ENCODE data around the gene ANO8. TPM values are rescaled to one million over a fixed set of nuclear protein-coding genes. Genes with fewer than 3 reads are reported as not detected.

Gene ANO8
- total and polyA plus RNA-seq, 12 donors: 4.4 to 78.0 (median 27.9) TPM

- WGBS, 4 donors: 84 to 96% (median 89%) methylated on average over 10 to 15 of the region's 15 CpGs
- Histone ChIP-seq H3K9me3 (replicated peaks in 1 of 3) (no peaks in the 10 kb centered on the region), H3K4me1 (replicated peaks in 1 of 2) (peaks cover 9 to 19% of the 10 kb centered on the region in 2 donors), H3K27me3 (no peaks in the 10 kb centered on the region), H3K4me3 (no peak overlapping the region), H3K27ac (peak overlapping the region; percentile 55 to 83 (median 77)), H3K36me3 (replicated peaks in 1 of 2) (no peaks in the 10 kb centered on the region)
- peak in 1 of 7 donors; percentile 28 for DNase-seq
- intact Hi-C loops (cut with DNase I): no loop called here
- no peak for TF ChIP-seq POLR2A (IDR thresholded peaks at IDR 0.05)
- peak in 1 of 6 experiments; percentile 1 for TF ChIP-seq CTCF (IDR thresholded peaks at IDR 0.05)
Observed at GRCh38 chr19:17341386-17341785, 6.7 kb upstream of the ANO8 start.

- Histone ChIP-seq H3K4me1 (replicated peaks in 1 of 2) (peaks cover 8 to 19% of the 10 kb centered on the region in 2 donors), H3K9me3 (replicated peaks in 1 of 3) (no peaks in the 10 kb centered on the region), H3K36me3 (replicated peaks in 1 of 2) (no peaks in the 10 kb centered on the region), H3K27ac (peak overlapping the region; percentile 55 to 83 (median 77)), H3K4me3 (no peak overlapping the region), H3K27me3 (no peaks in the 10 kb centered on the region)
- intact Hi-C loops (cut with DNase I): no loop called here
- WGBS, 4 donors: 39 to 50% (median 45%) methylated on average over 14 to 17 of the region's 17 CpGs
- peak; percentile 73 to 94 (median 89) for DNase-seq
- TF ChIP-seq CTCF (IDR thresholded peaks at IDR 0.05) (peak in 4 of 6 experiments; percentile 23 to 50 (median 44)), POLR2A (IDR thresholded peaks at IDR 0.05) (peak in 1 of 2 donors; percentile 43)
Observed at GRCh38 chr19:17340871-17341357, 6.3 kb upstream of the ANO8 start.

GRCh38 chr19:17340302-17340870 is 5.7 kb upstream of the ANO8 start:
- WGBS, 4 donors: 50 to 62% (median 55%) methylated on average over 13 to 21 of the region's 21 CpGs
- DNase-seq: peak; percentile 82 to 94 (median 93)
- Histone ChIP-seq H3K4me3 (peak overlapping the region in 1 of 4 donors; percentile 23), H3K27me3 (no peaks in the 10 kb centered on the region), H3K4me1 (replicated peaks in 1 of 2) (peaks cover 13 to 19% of the 10 kb centered on the region in 2 donors), H3K36me3 (replicated peaks in 1 of 2) (no peaks in the 10 kb centered on the region), H3K27ac (peak overlapping the region in 4 of 5 donors; percentile 72 to 83 (median 79)), H3K9me3 (replicated peaks in 1 of 3) (no peaks in the 10 kb centered on the region)
- intact Hi-C loops (cut with DNase I): no loop called here
- peak in 4 of 6 experiments; percentile 5 to 36 (median 28) for TF ChIP-seq CTCF (IDR thresholded peaks at IDR 0.05)
- no peak for TF ChIP-seq POLR2A (IDR thresholded peaks at IDR 0.05)

GRCh38 chr19:17339088-17339741 is 4.6 kb upstream of the ANO8 start:
- intact Hi-C loops (cut with DNase I): no loop called here
- H3K4me1 ChIP-seq (replicated peaks in 1 of 2): peaks cover 19% of the 10 kb centered on the region in 2 donors
- no peak overlapping the region for H3K4me3 ChIP-seq
- no peak overlapping the region for H3K27ac ChIP-seq
- TF ChIP-seq CTCF (IDR thresholded peaks at IDR 0.05): no peak
- TF ChIP-seq POLR2A (IDR thresholded peaks at IDR 0.05): no peak
- no peaks in the 10 kb centered on the region for H3K36me3 ChIP-seq (replicated peaks in 1 of 2)
- no peaks in the 10 kb centered on the region for H3K9me3 ChIP-seq (replicated peaks in 1 of 3)
- H3K27me3 ChIP-seq: no peaks in the 10 kb centered on the region
- whole genome bisulfite sequencing, 4 donors: 88 to 92% (median 91%) methylated on average over 24 to 34 of the region's 34 CpGs
- DNase-seq: peak in 4 of 7 donors; percentile 35 to 60 (median 38)

Data from adrenal gland (tissue), 12 donors.